ENCODE measurements around the gene PTH2R. TPM values are rescaled to one million over a fixed set of nuclear protein-coding genes. Genes with fewer than 3 reads are reported as not detected.

The PTH2R gene
- total RNA-seq, 1 experiment from 2014 or later: not detected

DNA sequence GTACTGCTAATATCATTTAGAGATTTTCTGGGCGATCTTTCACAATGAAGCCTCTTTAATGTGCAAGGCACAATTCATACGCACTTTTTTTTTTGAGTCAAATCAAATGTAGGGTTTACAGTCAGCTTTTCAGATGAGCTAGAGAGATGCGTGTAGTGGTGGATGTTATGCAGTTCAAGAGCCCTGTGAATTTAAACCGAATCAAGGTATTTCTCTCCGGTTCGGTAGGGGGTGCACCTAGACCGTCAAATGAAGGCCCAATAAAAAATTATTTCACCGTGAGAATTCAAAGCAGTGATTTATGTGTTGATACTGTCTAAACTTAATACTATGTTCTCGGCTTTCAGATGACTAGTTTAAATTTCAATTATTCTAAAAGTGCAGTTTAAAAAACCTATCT lies 1.1 kb downstream of the PTH2R start:
- H3F3A ChIP-seq (ENCODE audit: low read length, unreplicated experiment): no peaks in the 10 kb centered on the region
- H2AFZ ChIP-seq (ENCODE audit: low read length): no peak overlapping the region
- DNase-seq (peak; percentile 55), ATAC-seq (peak; percentile 78)
- no peaks in the 10 kb centered on the region for H3K36me3 ChIP-seq (ENCODE audit: low read depth, low read length)
- intact Hi-C loops (cut with micrococcal nuclease): loop anchor here (5.0 to 10.0 kb wide), 3 partner anchors 1015 to 1787 kb away; partner anchors contain the start of gene MAP2
- no TSS peak for BruUV-seq (replicated peaks)
- H4K20me1 ChIP-seq (ENCODE audit: low read length): no peaks in the 10 kb centered on the region; the same call in 1 of the 2 replicates
- H3K4me1 ChIP-seq (ENCODE audit: insufficient read depth, low read length): no peaks in the 10 kb centered on the region
- H3K9me3 ChIP-seq (ENCODE audit: low read length): no peaks in the 10 kb centered on the region
- H3K9ac ChIP-seq (ENCODE audit: low read length): no peak overlapping the region
- no peak overlapping the region for H3K4me2 ChIP-seq (ENCODE audit: low read length)
- TF ChIP-seq, protein P1, sequence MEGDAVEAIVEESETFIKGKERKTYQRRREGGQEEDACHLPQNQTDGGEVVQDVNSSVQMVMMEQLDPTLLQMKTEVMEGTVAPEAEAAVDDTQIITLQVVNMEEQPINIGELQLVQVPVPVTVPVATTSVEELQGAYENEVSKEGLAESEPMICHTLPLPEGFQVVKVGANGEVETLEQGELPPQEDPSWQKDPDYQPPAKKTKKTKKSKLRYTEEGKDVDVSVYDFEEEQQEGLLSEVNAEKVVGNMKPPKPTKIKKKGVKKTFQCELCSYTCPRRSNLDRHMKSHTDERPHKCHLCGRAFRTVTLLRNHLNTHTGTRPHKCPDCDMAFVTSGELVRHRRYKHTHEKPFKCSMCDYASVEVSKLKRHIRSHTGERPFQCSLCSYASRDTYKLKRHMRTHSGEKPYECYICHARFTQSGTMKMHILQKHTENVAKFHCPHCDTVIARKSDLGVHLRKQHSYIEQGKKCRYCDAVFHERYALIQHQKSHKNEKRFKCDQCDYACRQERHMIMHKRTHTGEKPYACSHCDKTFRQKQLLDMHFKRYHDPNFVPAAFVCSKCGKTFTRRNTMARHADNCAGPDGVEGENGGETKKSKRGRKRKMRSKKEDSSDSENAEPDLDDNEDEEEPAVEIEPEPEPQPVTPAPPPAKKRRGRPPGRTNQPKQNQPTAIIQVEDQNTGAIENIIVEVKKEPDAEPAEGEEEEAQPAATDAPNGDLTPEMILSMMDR (conservative IDR thresholded peaks at IDR 0.05; ENCODE audit: low read depth, low read length): peak; percentile 70
- no peak for TF ChIP-seq EZH2 (IDR thresholded peaks at IDR 0.05; ENCODE audit: low read length, unreplicated experiment)
- no peak overlapping the region for H3K4me3 ChIP-seq (ENCODE audit: low read length)
- H3K27ac ChIP-seq (ENCODE audit: low read length): no peak overlapping the region
- H3K9me2 ChIP-seq (replicated peaks; ENCODE audit: low read length): no peaks in the 10 kb centered on the region
- CTCF ChIA-PET: interaction anchor here (0.5 to 1.0 kb wide), 3 partner anchors 923 to 1164 kb away, joined by 3 to 4 read pairs (median 3); no protein-coding TSS in a partner anchor
- H3K79me2 ChIP-seq (ENCODE audit: low read length): no peaks in the 10 kb centered on the region
- peaks cover 88% of the 10 kb centered on the region for H3K27me3 ChIP-seq (ENCODE audit: low read length)
- POLR2A ChIA-PET (ENCODE audit: unreplicated experiment): no interaction called here

DNA sequence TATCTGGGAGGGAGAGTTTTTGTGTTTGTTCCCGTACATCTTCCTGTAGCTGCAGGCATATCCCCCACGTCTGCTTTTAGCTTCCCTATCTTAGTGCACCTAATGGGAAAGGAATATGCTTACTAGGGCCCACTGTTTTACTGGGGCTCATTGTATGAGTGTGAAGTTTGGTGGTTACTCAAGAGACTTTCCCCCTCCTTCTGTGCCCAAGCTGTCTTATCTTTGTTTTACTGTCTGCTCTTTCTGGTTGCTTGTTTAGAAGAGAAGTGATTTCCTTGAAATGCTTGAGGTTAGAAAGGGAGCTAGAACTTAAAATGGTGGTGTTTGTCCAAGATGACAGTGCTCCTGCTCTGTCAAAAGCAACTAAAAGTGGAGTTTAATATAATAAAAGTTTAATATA lies 7.3 kb downstream of the PTH2R start:
- POLR2A ChIA-PET (ENCODE audit: unreplicated experiment): no interaction called here

DNA sequence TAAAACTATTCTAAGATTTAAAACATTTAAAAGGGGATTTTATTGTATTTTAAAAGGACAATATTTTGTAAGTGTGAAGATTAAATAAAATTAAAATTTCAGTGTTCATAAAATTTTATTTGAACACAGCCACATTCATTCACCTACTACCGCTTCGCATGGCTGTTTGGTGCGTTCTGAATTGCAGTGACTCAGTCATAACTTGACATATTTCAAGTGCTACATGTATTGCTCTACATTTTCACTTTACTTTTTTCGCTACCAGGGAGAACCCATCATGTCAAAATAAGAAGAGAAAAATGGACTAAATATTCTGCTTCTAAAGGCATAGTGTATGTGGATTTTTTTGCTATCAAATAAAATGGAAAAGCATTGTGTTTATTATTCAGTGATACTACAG lies 8.7 kb downstream of the PTH2R start:
- ATAC-seq: no peak
- H3K9ac ChIP-seq (ENCODE audit: low read length): no peak overlapping the region
- DNase-seq: no peak
- no peaks in the 10 kb centered on the region for H4K20me1 ChIP-seq (ENCODE audit: low read length)
- no peaks in the 10 kb centered on the region for H3F3A ChIP-seq (ENCODE audit: low read length, unreplicated experiment)
- peaks cover 24% of the 10 kb centered on the region; the same call in 1 of the 2 replicates for H3K27me3 ChIP-seq (ENCODE audit: low read length)
- no peak overlapping the region for H3K27ac ChIP-seq (ENCODE audit: low read length)
- no TSS peak for BruUV-seq (replicated peaks)
- H3K36me3 ChIP-seq (ENCODE audit: low read depth, low read length): no peaks in the 10 kb centered on the region
- H3K79me2 ChIP-seq (ENCODE audit: low read length): no peaks in the 10 kb centered on the region
- H3K9me2 ChIP-seq (replicated peaks; ENCODE audit: low read length): no peaks in the 10 kb centered on the region
- ChIA-PET CTCF (no interaction called here), POLR2A (ENCODE audit: unreplicated experiment) (no interaction called here)
- intact Hi-C loops (cut with micrococcal nuclease): no loop called here
- TF ChIP-seq EZH2phosphoT487 (IDR thresholded peaks at IDR 0.05; ENCODE audit: borderline replicate concordance, low read length): no peak
- TF ChIP-seq EZH2 (IDR thresholded peaks at IDR 0.05; ENCODE audit: low read length, unreplicated experiment): no peak
- H3K9me3 ChIP-seq (ENCODE audit: low read length): no peaks in the 10 kb centered on the region
- no peak overlapping the region for H3K4me2 ChIP-seq (ENCODE audit: low read length)
- H3K4me3 ChIP-seq (ENCODE audit: low read length): no peak overlapping the region
- no peak overlapping the region for H2AFZ ChIP-seq (ENCODE audit: low read length)
- no peaks in the 10 kb centered on the region for H3K4me1 ChIP-seq (ENCODE audit: insufficient read depth, low read length)

More for the DNA sequence above, 7.3 kb downstream of the PTH2R start:
- DNase-seq (no peak), ATAC-seq (no peak)
- CTCF ChIA-PET: no interaction called here
- Histone ChIP-seq H2AFZ (ENCODE audit: low read length) (no peak overlapping the region), H3K36me3 (ENCODE audit: low read depth, low read length) (no peaks in the 10 kb centered on the region), H3K4me3 (ENCODE audit: low read length) (no peak overlapping the region), H3K27ac (ENCODE audit: low read length) (no peak overlapping the region), H3K9ac (ENCODE audit: low read length) (no peak overlapping the region), H3K4me2 (ENCODE audit: low read length) (no peak overlapping the region), H3K79me2 (ENCODE audit: low read length) (no peaks in the 10 kb centered on the region), H4K20me1 (ENCODE audit: low read length) (no peaks in the 10 kb centered on the region), H3K27me3 (ENCODE audit: low read length) (peaks cover 37% of the 10 kb centered on the region), H3F3A (ENCODE audit: low read length, unreplicated experiment) (no peaks in the 10 kb centered on the region), H3K9me3 (ENCODE audit: low read length) (no peaks in the 10 kb centered on the region), H3K4me1 (ENCODE audit: insufficient read depth, low read length) (no peaks in the 10 kb centered on the region), H3K9me2 (replicated peaks; ENCODE audit: low read length) (no peaks in the 10 kb centered on the region)
- no peak for TF ChIP-seq EZH2 (IDR thresholded peaks at IDR 0.05; ENCODE audit: low read length, unreplicated experiment)
- TF ChIP-seq EZH2phosphoT487 (IDR thresholded peaks at IDR 0.05; ENCODE audit: borderline replicate concordance, low read length): no peak
- TF ChIP-seq, protein P1 (conservative IDR thresholded peaks at IDR 0.05; ENCODE audit: low read depth, low read length): no peak
- intact Hi-C loops (cut with micrococcal nuclease): no loop called here
- no TSS peak for BruUV-seq (replicated peaks)
